Heart left ventricle (tissue), 13 donors: Measurements from ENCODE around the gene DIAPH2.

Source experiments
- CTCF ChIP-seq, 12 donors: fragments of 200-600 bp; sonication (generic) in 4 of 12; IDR thresholded peaks; one replicate each; pipeline versions ENCODE4 v1.5.0 to v1.8.0; 2018 to 2022; ENCODE audit warnings: antibody characterized with exemption in 12 of 12, mild to moderate bottlenecking in 5 of 12
- POLR2A ChIP-seq, 2 donors: fragments of 450-650 bp; IDR thresholded peaks; one replicate each; pipeline ENCODE4 v1.6.1; 2017; ENCODE audit warnings: antibody characterized with exemption in 2 of 2, mild to moderate bottlenecking in 2 of 2, moderate library complexity in 2 of 2
- donor health status: ischemic (EF 13 %, LVEDD 7.1; RV severe dilation, severe dysfunction).
- donor health status: DM: no; HTN: yes; CAD: no.
- donor health status: DM: no; HTN: no; CAD: no.
- donor health status: ischemic (EF 25% LVEDD 6.9; RV normal size, moderate dysfunction).
- donor health status: ischemic (EF 25% LVEDD 5.7; RV mildly dilated, moderate dysfunction).
- donor health status: ischemic (EF 35%, LVEDD 5.7; RV mildly dilated, moderate dysfunction).
- donor health status: nonischemic (EF 11% LVEDD 7.7; RV severe dilation, severe dysfunction).
- donor health status: DM: yes; HTN: yes; CAD: no.
- donor health status: PGD.
- donor health status: ischemic (EF 29% LVEDD 5.4; RV normal size, mild dysfunction).
- donor health status: nonischemic (EF 23%, LVEDD 6.1; RV moderate dilation, normal function).

- TF ChIP-seq CTCF (IDR thresholded peaks at IDR 0.05) (no peak), POLR2A (IDR thresholded peaks at IDR 0.05) (no peak)
Observed at GRCh38 chrX:96924581-96924980, 239.9 kb downstream of the DIAPH2 start.
